GM19438 (cell line): Measurements from ENCODE around the gene CDK6.
"Not testable (repeated sequence)": the region's sequence is repeated elsewhere in the genome, so short reads cannot be mapped to it uniquely, and the experiment has no call there.

Experiments
- ATAC-seq: cut with Tn5 transposase; IDR thresholded peaks from one replicate; pipeline ENCODE4 v1.9.1; 2021; ENCODE audit warnings: low read depth; ENCODE audit not compliant: unreplicated experiment

CDK6 gene

DNA sequence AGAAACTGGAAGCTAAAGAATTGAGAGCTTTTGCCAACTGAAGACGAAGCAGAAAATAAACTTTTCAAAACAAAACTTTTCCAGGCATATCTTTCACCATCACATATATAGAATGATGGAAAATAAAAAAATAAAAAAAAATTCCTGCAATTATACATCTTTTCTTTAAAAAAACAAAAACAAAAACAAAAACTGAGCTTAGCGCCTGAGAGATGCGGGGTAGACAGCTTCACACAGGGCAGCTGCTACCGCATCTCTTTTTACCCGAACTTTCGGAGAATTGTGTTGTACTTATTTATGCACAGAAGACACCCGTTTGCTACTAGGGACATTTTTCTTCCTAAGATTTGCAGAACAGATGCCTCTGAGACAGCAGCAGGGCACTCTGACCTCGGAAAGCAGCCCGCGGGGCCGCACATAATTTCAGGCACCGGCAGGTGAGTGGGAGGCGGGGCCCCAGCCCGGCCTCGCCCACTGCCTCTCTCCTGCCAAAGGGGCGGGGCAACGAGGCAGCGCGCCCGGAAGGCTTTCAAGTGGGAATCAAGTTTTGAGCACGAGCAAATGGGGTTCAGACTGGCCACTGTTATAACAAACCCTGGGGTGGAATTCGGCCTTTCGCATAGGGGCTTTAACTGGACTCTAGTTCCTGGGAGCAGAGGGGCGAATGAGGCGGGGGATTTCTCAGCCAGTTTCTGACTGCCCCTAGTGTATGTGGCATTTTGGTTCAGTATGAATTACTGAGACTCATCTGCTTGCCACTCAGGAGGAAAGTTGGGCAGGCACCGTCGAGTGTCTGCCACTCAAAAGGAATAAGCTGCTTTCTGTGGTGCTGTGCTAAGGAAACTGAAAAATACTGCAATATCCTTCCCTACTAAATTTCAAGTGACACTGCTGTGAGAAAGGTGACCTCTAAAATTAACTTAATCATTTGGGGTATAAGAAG is 227.7 kb downstream of the CDK6 start:
- no peak for ATAC-seq

DNA sequence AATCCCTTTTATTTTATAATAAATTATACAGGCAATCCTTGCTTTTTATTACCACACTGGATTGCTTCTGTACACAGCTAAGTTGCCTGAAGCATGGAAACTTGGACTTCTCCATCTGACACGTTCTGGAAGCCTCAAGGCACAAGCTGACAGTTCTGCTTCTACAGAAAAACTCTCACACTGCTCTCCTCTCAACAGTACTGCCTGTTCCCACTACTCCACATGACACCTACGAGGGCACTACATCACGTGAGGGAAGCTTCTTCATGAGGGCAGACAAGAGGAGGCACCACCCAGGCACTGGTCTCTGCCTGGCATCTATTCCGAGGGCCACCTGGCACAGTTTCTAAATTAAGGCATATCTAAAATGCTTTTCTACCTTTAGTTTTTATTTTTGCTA is 229.4 kb downstream of the CDK6 start:
- ATAC-seq: no peak

DNA sequence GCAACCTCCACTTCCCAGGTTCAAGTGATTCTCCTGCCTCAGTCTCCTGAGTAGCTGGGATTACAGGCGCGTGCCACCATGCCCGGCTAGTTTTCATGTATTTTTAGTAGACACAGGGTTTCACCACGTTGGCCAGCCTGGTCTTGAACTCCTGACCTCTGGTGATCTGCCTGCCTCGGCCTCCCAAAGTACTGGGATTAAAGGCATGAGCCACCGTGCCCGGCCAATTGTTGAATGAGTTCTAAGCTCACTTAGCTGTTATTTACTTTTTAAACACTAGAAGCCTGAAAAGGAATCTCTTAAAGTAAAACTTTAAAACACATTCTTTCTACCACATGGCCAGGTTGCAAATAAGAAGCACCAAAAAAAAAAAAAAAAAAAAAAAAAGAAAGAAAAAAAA is 231.9 kb downstream of the CDK6 start:
- ATAC-seq: not testable (repeated sequence)

DNA sequence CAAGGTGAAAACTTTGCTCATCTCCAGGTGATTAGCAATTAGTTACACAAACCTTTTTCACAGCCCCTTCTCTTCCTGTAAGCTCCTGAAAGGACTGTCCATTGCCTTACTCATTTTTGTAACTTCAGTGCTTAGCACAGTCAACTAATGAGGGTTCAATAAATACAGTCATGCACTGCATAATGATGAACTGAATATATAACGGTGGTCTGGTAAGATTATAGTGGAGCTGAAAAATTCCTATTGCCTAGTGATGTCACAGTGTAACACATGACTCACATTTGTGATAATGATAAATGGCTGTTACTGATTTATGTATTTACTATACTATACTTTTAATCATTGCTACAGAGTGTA is 233.3 kb downstream of the CDK6 start:
- ATAC-seq: no peak

DNA sequence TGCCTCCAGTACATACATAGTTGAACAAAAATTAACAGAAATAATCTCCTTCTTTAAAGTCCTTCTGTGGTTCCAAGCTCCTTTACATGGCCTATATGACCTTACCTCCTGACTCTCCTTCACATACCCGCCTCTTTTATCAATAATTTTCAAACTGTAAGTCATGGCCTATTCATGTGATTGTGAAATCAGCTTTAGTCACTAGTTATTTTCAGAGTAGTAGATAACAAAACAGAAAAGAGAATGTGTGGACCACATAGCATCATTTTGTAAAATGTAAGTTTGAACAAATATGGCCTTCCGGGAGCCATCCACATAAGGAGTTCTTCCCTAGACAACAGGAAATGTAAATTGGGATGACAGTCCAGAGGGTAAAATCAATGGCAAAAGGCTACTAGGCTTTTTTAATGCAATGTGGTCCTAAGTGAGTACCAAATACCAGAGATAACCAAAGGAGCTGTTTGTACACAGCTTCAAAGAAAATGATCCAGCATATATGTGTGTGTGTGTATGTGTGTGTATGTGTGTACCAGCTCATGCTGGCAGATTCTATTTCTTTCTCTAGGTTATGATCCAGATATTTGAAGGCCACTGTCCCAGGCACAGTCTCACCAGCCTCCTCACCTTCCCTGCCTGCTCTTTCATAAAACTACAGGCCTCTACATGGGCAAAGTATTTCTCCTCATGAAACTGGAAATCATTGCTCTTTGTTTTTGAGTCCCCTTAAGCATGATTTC is 233.9 kb downstream of the CDK6 start:
- ATAC-seq: no peak

DNA sequence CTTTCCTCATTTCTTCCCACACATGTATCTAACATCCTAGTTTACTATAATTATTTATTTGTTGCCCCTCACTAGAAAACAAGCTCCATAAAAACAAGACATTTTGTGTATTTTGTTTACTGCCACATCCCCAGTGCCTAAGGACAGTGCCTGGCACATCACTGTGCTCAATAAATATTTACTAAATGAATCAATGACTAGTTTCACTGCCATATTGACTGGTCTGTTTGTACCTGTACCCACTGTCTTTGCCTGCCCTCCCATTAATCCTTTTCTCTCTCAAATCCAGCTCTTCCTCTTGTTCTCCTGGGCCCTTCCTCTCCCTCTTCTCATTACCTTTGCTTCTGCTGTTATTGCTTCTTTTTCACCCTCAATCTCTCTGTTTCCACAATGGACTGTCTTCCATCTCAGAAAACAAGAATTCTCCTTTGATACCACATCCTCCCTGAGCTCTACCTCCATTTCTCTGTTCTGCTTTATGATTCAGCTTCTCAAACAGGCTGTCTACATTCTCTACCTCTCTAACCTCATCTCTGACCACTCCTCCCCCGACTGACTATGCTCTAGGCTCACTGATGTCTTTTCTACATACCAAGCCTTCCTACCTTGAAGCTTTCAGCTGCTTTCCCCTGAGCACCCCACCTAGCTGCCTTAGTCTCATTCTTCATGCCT is 237.9 kb downstream of the CDK6 start:
- ATAC-seq: peak; percentile 66

DNA sequence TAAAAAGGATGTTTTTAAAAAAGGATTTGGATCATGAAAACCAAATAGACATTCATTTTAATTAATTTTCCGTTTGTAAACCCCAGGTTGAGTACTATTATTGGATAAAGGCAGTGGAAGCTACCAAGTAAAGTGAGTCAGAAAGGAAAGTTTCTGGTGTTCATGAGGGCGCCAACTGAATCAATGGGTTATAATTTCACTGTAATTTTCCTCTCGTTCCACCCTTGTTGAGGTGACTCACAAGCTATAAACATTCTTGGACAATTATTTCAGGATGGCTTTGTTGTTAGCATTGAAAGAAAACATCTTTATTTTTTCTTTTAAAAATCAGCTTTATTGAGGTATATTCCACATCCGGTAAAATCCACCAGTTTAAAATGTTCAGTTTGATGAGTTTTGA is 241.1 kb downstream of the CDK6 start:
- ATAC-seq: no peak

DNA sequence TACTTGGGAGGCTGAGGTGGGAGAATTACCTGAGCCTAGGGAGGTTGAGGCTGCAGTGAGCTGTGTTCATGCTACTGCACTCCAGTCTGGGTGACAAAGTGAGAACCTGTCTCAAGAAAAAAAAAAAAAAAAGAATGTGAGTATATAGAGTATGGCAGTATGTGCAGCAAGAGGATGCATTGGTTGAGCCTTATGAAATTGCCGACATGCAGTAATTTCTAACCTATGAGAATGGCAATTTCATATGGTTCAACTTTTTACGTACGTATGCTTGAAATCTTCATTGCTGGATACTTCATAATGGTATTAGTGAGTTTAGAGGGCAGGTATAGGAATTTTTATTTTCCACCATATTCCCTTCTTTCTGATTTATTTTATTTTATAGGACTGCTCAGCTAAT is 241.6 kb downstream of the CDK6 start:
- no peak for ATAC-seq

DNA sequence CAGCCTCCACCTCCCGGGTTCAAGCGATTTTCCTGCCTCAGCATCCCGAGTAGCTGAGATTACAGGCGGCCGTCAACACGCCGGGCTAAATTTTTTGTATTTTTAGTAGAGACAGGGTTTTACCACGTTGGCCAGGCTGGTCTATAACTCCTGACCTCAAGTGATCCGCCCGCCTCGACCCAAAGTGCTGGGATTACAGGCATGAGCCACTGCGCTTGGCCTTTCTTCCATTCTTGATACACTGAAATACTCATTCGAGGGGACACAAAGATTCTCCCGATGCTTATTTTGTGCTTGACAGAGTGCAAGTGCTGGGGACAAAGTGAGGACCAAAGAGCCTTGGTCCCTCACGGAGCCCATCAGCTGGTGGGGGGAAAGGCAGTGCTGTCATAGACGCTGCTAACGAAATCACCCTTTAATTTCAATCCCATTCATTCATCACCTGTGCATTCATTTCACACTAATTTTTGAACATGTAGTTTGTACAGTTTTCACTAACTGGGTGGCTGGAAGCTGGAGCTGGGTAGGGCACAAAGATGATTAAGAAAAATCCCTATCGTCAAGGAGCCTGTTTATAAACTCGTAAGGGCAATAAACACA is 245.6 kb downstream of the CDK6 start:
- peak; percentile 5 for ATAC-seq

DNA sequence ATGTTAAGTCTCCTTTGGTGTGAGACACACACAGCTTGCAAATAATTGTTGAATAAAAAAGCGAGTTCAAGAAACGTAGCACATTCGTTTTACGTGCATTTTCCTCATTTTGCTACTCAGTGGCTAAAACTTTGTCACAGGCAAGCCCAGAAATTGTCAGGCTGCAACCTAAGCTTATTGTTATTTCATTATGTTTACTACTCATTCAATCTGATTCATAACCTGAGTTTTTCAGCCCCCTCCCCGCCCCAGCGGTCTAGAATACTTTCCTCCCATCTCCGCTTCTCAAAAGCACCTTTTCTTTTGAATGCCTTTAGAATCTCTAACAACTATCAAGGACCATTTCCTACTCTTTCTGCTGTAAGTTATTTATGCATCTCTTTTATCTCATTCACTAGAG is 247.3 kb downstream of the CDK6 start:
- ATAC-seq: no peak

DNA sequence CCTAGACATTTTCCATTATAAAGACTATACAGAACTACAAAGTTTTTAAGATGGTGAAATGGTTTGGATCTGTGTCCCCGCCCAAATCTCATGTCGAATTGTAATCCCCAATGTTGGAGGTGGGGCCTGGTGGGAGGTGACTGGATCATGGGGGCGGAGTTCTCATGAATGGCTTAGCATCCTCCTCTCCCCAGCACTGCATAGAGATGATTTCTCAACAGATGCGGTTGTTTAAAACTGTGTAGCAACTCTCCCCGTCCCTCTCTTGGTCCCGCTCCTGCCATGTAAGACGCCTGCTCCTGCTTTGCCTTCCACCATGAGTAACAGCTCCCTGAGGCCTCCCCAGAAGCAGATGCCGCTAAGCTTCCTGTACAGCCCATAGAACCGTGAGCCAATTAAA is 247.8 kb downstream of the CDK6 start:
- no peak for ATAC-seq

DNA sequence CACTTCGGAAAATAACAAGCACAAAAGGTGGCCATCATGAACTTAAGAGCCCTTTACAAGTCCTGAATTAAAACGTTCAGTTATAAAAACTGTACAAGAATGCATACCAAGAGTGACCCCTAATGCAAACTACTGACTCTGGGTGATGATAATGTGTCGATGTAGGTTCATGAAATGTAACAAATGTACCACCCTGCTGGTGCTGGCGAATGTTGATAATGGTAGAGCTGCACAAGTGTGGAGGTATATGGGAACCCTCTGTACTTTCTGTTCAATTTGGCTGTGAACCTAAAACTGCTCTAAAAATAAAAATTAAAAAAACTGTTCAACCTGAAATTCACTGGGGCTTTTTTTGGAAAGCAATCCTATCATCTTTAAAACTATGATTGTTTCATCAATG is 249.5 kb downstream of the CDK6 start:
- no peak for ATAC-seq

DNA sequence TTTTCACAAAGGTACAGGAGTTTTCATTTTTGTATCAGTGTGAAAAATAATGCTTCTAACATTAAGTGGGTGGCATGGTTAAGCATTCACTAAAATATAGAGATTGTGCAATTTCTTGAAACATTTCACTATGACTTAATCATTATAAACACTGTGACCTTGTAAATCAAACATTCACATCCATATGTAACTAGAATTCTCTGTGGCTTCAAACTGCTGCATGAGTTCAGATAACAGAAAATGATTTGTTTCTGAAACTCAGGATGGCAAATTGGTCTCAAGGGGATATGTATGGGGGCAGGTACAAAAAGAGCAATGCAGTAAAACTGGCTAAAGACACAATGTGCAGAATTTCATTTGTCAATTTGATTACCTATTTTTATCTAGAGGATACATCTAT is 250.0 kb downstream of the CDK6 start:
- ATAC-seq: no peak

DNA sequence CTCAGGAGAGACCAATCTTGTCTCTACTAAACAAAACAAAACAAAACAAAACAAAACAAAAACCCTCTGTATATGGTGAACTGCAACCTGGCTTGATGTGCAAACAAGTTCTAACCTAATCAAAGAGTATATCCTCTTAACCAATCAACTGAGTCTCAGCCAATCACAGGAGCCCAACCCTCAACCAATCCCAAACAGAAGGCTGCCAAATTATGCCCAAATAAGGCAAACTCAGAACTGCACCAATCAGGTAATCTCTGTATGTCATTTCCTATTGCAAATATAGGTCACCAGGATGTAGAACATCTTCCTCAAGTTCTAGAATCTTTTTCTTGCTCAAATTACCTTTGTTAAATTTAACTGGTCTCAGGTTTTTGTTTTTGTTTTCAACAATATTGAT is 251.4 kb downstream of the CDK6 start:
- no peak for ATAC-seq

DNA sequence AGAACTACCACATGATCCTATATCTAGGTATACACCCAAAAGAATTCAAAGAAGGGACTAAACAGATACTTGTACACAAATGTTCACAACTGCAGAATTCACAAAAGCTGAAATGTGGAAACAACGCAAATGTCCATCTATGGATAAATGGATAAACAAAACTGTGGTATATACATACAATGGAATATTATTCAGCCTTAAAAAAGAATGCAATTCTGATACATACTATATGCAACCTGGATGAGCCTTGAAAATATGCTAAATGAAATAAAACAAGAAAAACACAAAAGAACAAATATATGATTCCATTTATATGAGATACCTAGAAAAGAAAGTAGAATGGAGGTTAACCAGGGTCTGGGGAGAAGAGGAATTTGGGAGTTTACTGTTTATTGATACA is 253.4 kb downstream of the CDK6 start:
- ATAC-seq: no peak

DNA sequence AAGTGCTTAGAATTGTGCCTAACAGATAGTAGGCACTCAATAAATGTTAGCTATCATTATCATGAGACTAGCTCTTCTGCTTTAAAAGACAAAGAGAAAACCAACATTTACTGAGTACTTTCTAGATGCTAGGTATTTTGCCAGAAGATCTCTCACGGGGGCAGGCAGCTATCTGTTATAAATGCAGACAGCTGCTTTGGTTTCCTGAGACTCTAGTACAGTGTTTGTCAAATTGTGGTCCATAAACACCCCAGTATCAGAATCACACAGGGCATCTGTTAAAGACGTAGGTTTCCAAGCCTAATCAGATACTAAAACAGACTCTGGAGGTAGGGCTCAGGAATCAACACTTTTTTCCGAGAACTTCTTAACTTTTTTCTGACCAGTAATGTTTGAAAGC is 260.1 kb downstream of the CDK6 start:
- ATAC-seq: no peak

DNA sequence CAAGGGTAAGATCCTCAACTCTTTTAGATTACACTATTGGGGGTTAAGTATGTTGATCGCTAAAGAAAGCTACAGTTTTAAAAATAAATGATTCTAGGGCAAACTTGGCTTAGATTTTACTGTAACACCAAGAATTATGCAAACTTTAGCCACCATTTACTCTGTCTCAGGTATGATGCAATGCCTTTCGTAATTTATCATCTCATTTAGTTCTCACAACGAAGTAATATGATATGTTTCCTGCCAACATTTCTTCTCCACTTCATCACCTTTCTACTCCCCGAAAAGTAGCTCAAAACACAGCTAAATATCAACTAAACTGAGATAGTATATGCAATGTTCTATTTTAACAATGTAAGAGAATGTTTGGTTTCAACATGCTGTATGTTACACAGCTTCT is 267.2 kb downstream of the CDK6 start:
- ATAC-seq: no peak

DNA sequence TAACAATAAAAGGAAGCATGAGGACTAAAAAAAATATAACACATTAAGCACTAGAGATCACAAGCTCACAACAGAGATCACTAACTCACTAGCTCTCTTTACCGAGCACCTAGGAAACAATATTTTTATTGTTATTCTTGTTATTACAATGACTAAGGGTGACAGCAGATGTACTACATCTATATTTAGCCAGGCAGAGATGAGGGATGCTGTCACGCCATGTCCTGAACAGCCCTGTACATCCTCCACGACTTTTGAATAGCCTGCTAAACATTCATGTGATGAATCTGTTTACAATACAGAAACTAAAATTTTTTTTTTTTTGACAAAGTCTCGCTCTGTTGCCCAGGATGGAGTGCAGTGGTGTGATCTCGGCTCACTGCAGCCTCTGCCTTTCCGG is 268.9 kb downstream of the CDK6 start:
- ATAC-seq: no peak

DNA sequence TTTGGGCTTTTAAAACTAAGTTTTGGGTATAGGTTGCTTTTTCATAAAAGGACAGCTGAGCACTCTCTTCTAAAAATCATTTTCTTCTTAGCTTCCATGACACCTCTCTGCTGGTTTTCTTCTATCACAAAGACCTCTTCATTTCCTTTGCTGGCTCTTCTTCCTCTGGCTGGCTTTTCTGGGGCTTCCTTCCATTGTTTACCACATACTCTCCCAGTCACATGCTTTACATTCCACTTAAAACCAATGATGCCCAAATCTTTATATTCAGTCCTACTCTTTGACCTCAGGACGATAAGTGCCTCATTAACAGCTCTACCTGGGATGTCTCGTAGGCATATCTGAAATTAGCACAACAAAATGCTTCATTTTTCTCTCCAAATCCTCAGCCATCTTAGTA is 273.0 kb downstream of the CDK6 start:
- no peak for ATAC-seq

DNA sequence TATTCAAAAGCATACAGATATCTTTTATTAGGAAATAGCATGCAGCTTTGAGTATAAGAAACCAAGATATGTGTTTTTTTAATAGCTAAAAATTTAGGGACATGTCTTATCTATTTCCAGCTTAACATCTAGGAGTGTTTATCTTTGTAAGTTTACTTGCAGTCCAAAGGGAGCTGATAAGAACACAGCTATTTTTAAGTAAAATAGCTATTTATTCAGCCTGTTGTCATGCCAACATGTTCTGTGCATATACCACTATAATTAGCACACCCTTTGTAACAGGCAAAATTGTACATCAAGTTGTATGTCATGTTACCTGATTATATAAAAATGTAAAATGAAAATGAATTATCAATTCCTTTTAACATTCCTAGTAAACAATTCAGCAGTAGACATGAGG is 275.8 kb downstream of the CDK6 start:
- ATAC-seq: no peak

DNA sequence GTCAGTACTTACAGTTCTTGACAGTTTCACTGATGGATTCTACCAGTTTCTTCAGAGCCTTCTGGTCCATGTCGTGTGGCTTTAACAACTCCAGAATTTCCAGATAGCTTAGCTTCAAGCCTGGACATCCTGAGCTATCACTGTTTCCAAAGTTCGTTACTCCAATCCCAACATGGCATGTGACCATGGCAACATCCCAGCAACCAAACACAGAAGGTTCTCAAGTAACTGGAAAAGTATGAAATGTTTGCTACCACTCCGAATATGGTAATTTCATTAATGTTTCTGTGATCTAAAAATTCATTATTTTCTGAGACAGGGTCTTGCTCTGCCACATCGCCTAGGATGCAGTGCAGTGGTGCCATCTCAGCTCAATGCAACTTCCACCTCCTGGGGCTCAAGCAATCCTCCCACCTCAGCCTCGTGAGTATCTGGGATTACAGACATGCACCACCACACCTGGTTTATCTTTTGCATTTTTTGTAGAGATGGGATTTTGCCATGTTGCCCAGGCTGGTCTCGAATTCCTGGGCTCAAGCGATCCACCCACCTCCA is 278.5 kb downstream of the CDK6 start:
- ATAC-seq: no peak
